HEK293 (cell line): ENCODE results near the gene CXorf49.
"Not testable (repeated sequence)": the region's sequence is repeated elsewhere in the genome, so short reads cannot be mapped to it uniquely, and the experiment has no call there.

Source experiments
- KLF1 ChIP-seq: fragments of 450-650 bp; formaldehyde crosslinking; IDR thresholded peaks from 2 replicates; pipeline ENCODE4 v1.5.1; 2016; ENCODE audit warnings: missing biosample characterization, missing genetic modification characterization
- SALL2 ChIP-seq: fragments of 450-650 bp; formaldehyde crosslinking; IDR thresholded peaks from 2 replicates; pipeline ENCODE4 v1.5.0; 2017; ENCODE audit warnings: missing biosample characterization, mild to moderate bottlenecking, missing genetic modification characterization, borderline replicate concordance
- ZNF112 ChIP-seq: fragments of 450-650 bp; formaldehyde crosslinking; IDR thresholded peaks from 2 replicates; pipeline ENCODE4 v1.5.0; 2017; ENCODE audit warnings: missing biosample characterization, missing genetic modification characterization
- ZNF121 ChIP-seq: fragments of 450-650 bp; formaldehyde crosslinking; IDR thresholded peaks from 2 replicates; pipeline ENCODE4 v1.5.1; 2016; ENCODE audit warnings: missing biosample characterization, missing genetic modification characterization
- ZNF416 ChIP-seq: fragments of 450-650 bp; formaldehyde crosslinking; IDR thresholded peaks from 2 replicates; pipeline ENCODE4 v1.5.1; 2016; ENCODE audit warnings: missing biosample characterization, missing genetic modification characterization
- ZNF529 ChIP-seq: fragments of 450-650 bp; formaldehyde crosslinking; IDR thresholded peaks from 2 replicates; pipeline ENCODE4 v1.5.1; 2017; ENCODE audit warnings: missing genetic modification characterization, missing biosample characterization; ENCODE audit not compliant: insufficient replicate concordance
- ZNF621 ChIP-seq: fragments of 450-650 bp; formaldehyde crosslinking; IDR thresholded peaks from 2 replicates; pipeline ENCODE4 v1.5.1; 2017; ENCODE audit warnings: missing biosample characterization, missing genetic modification characterization
- TF ChIP-seq, protein P1 (sequence below): fragments of 450-650 bp; formaldehyde crosslinking; IDR thresholded peaks from 2 replicates; pipeline ENCODE4 v1.5.1; 2016; ENCODE audit warnings: missing biosample characterization, missing genetic modification characterization
- TF ChIP-seq, protein P2 (sequence below): fragments of 450-650 bp; formaldehyde crosslinking; IDR thresholded peaks from 2 replicates; pipeline ENCODE4 v1.5.1; 2016; ENCODE audit warnings: missing biosample characterization, missing genetic modification characterization
- TF ChIP-seq, protein P3 (sequence below): fragments of 450-650 bp; formaldehyde crosslinking; IDR thresholded peaks from 2 replicates; pipeline ENCODE4 v1.5.1; 2016; ENCODE audit warnings: missing biosample characterization, missing genetic modification characterization
- TF ChIP-seq, protein P4 (sequence below): fragments of 450-650 bp; formaldehyde crosslinking; IDR thresholded peaks from 2 replicates; pipeline ENCODE4 v1.5.1; 2016; ENCODE audit warnings: missing biosample characterization, missing genetic modification characterization
- TF ChIP-seq, protein P5 (sequence below): fragments of 450-650 bp; formaldehyde crosslinking; IDR thresholded peaks from 2 replicates; pipeline ENCODE4 v1.5.1; 2016; ENCODE audit warnings: missing biosample characterization, missing genetic modification characterization

DNA sequence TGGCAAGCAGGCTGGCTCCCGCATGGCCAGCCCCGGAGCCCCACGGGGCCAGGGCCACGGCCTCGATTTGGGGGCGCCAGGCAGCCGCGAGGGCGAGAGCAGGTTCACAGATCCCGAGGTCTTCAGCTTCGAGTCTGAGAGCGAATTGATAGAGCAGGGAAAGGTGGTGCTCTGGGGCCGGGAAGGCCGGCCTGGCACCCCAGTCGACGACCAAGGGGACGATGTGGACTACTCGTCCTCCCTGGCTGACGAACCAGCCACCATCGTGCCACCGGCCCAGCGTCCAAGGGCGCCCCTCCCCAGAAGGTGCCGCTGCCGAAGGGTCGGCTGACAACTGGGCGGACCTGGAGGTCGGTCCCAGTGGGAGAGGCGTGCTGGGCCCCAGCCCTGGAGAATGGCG, 1.1 kb upstream of the CXorf49 start:
- TF ChIP-seq, protein P1, sequence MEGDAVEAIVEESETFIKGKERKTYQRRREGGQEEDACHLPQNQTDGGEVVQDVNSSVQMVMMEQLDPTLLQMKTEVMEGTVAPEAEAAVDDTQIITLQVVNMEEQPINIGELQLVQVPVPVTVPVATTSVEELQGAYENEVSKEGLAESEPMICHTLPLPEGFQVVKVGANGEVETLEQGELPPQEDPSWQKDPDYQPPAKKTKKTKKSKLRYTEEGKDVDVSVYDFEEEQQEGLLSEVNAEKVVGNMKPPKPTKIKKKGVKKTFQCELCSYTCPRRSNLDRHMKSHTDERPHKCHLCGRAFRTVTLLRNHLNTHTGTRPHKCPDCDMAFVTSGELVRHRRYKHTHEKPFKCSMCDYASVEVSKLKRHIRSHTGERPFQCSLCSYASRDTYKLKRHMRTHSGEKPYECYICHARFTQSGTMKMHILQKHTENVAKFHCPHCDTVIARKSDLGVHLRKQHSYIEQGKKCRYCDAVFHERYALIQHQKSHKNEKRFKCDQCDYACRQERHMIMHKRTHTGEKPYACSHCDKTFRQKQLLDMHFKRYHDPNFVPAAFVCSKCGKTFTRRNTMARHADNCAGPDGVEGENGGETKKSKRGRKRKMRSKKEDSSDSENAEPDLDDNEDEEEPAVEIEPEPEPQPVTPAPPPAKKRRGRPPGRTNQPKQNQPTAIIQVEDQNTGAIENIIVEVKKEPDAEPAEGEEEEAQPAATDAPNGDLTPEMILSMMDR (tag by site-specific recombination) = not testable (repeated sequence)
- not testable (repeated sequence) for TF ChIP-seq KLF1 (tag by site-specific recombination); ZNF416; ZNF121; ZNF112 (tag by site-specific recombination); ZNF529; ZNF621 (tag by site-specific recombination); SALL2 (tag by site-specific recombination)
- TF ChIP-seq, protein P2, sequence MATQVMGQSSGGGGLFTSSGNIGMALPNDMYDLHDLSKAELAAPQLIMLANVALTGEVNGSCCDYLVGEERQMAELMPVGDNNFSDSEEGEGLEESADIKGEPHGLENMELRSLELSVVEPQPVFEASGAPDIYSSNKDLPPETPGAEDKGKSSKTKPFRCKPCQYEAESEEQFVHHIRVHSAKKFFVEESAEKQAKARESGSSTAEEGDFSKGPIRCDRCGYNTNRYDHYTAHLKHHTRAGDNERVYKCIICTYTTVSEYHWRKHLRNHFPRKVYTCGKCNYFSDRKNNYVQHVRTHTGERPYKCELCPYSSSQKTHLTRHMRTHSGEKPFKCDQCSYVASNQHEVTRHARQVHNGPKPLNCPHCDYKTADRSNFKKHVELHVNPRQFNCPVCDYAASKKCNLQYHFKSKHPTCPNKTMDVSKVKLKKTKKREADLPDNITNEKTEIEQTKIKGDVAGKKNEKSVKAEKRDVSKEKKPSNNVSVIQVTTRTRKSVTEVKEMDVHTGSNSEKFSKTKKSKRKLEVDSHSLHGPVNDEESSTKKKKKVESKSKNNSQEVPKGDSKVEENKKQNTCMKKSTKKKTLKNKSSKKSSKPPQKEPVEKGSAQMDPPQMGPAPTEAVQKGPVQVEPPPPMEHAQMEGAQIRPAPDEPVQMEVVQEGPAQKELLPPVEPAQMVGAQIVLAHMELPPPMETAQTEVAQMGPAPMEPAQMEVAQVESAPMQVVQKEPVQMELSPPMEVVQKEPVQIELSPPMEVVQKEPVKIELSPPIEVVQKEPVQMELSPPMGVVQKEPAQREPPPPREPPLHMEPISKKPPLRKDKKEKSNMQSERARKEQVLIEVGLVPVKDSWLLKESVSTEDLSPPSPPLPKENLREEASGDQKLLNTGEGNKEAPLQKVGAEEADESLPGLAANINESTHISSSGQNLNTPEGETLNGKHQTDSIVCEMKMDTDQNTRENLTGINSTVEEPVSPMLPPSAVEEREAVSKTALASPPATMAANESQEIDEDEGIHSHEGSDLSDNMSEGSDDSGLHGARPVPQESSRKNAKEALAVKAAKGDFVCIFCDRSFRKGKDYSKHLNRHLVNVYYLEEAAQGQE (tag by site-specific recombination) = not testable (repeated sequence)
- TF ChIP-seq, protein P3, sequence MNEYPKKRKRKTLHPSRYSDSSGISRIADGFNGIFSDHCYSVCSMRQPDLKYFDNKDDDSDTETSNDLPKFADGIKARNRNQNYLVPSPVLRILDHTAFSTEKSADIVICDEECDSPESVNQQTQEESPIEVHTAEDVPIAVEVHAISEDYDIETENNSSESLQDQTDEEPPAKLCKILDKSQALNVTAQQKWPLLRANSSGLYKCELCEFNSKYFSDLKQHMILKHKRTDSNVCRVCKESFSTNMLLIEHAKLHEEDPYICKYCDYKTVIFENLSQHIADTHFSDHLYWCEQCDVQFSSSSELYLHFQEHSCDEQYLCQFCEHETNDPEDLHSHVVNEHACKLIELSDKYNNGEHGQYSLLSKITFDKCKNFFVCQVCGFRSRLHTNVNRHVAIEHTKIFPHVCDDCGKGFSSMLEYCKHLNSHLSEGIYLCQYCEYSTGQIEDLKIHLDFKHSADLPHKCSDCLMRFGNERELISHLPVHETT (tag by site-specific recombination) = not testable (repeated sequence)
- TF ChIP-seq, protein P4, sequence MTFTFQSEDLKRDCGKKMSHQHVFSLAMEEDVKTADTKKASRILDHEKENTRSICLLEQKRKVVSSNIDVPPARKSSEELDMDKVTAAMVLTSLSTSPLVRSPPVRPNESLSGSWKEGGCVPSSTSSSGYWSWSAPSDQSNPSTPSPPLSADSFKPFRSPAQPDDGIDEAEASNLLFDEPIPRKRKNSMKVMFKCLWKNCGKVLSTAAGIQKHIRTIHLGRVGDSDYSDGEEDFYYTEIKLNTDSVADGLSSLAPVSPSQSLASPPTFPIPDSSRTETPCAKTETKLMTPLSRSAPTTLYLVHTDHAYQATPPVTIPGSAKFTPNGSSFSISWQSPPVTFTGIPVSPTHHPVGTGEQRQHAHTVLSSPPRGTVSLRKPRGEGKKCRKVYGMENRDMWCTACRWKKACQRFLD = not testable (repeated sequence)
- TF ChIP-seq, protein P5, sequence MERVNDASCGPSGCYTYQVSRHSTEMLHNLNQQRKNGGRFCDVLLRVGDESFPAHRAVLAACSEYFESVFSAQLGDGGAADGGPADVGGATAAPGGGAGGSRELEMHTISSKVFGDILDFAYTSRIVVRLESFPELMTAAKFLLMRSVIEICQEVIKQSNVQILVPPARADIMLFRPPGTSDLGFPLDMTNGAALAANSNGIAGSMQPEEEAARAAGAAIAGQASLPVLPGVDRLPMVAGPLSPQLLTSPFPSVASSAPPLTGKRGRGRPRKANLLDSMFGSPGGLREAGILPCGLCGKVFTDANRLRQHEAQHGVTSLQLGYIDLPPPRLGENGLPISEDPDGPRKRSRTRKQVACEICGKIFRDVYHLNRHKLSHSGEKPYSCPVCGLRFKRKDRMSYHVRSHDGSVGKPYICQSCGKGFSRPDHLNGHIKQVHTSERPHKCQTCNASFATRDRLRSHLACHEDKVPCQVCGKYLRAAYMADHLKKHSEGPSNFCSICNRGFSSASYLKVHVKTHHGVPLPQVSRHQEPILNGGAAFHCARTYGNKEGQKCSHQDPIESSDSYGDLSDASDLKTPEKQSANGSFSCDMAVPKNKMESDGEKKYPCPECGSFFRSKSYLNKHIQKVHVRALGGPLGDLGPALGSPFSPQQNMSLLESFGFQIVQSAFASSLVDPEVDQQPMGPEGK (tag by site-specific recombination) = not testable (repeated sequence)
